Measurements from ENCODE around the gene PIGBOS1.

DNA sequence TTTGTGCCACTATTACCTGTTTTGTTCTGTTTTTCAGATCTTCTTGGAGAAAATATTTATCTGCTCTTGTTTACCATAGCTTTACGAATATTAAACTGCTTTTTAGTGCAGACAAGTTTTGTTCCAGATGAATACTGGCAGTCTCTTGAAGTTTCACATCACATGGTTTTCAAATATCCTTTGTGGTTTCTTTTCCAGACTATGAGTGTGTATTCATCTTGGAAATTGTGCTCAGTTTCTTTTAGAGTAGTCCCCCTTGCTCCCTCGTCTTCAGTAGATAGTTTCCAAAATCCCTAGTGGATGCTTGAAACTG, 1.3 kb upstream of the PIGBOS1 start:
- TF ChIP-seq, protein P1, sequence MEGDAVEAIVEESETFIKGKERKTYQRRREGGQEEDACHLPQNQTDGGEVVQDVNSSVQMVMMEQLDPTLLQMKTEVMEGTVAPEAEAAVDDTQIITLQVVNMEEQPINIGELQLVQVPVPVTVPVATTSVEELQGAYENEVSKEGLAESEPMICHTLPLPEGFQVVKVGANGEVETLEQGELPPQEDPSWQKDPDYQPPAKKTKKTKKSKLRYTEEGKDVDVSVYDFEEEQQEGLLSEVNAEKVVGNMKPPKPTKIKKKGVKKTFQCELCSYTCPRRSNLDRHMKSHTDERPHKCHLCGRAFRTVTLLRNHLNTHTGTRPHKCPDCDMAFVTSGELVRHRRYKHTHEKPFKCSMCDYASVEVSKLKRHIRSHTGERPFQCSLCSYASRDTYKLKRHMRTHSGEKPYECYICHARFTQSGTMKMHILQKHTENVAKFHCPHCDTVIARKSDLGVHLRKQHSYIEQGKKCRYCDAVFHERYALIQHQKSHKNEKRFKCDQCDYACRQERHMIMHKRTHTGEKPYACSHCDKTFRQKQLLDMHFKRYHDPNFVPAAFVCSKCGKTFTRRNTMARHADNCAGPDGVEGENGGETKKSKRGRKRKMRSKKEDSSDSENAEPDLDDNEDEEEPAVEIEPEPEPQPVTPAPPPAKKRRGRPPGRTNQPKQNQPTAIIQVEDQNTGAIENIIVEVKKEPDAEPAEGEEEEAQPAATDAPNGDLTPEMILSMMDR (conservative IDR thresholded peaks at IDR 0.05), result no peak
- TF ChIP-seq ZFX (IDR thresholded peaks at IDR 0.05), result no peak

Measured in C4-2B (cell line).